GM21717 (cell line): ENCODE data around the gene CHD9NB.
"Not testable (repeated sequence)": the region's sequence is repeated elsewhere in the genome, so short reads cannot be mapped to it uniquely, and the experiment has no call there.

Source experiments
- ATAC-seq: cut with Tn5 transposase; IDR thresholded peaks from one replicate; pipeline ENCODE4 v1.9.1; 2021; ENCODE audit warnings: mild to moderate bottlenecking, moderate library complexity; ENCODE audit not compliant: unreplicated experiment

The CHD9NB gene

GRCh38 chr16:53084141-53084541, 31.4 kb upstream of the CHD9NB start:
- ATAC-seq = no peak

GRCh38 chr16:53083119-53083518, 30.4 kb upstream of the CHD9NB start:
- ATAC-seq = no peak

DNA sequence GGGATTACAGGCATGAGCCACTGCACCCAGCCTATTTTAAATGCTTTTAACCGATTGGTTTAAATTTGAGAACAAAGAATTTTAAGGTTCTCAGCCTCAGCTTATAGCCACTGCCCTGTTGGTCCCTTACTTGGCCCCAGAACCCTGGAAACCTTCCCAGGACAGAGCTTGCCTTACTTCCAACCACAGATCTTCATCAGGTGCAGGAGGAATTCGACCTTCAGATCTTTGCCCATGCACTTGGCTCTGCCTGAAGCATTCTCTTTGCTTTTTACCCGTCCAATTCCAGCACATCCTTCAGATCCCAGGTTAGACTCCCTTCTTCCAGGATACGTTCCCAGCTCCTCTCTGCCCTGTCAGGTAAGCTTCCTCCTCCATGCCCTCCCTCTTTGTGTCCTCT, 29.8 kb upstream of the CHD9NB start:
- ATAC-seq = no peak

GRCh38 chr16:53081686-53082407, 29.1 kb upstream of the CHD9NB start:
- no peak for ATAC-seq

DNA sequence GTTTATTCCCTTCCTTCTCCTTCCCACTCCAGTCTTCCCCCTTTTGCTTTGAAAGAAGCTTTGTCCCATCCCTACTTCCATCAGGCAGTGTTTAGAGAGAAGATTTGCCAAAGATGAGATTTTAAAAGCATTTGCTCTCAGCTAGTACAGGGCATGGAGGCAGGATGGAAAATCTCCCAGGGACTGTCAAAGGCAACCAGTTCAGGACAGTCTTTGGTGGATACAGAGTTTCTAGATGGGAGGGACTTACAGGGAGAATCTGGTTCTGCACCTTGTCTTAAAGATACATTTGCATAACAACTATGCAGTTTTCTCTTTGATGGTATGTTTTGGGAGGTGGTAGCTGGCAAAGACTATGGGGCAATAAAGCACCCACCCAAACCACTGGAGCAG, 28.3 kb upstream of the CHD9NB start:
- no peak for ATAC-seq

- no peak for ATAC-seq
Measured at GRCh38 chr16:53080345-53081031, 27.8 kb upstream of the CHD9NB start.

DNA sequence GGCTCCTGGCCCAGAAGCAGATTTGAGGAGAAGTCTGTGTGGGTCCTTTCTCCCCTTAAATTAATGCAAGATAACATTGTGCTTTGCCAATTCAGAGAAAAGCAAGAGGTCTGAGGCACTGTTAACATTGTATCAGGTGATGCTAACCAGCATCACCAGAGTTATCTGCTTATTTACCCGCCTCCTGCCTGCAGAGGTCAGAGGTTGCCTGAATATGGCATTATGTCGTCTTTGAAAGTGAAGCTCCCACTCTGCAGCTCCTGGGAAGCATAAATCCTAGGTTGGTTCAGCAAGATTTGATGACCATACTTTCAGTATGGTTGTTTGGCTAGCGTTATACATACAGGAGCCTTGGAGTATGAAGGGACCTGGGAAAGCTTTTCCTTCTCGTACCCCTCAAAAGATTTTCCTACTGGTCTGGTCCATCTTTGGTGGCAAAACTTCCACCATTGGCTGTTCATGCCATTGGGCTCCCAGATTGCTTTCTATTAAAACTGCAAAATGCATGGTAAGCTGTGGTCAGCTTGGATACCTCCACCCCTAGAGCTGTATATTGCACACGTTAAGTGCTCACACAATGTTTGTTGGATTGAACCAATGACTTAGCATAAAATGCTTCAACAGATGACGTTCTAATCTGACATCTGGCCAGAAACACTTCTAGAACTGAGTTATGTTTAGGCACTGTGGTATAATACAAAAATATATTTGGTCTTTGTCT, 26.2 kb upstream of the CHD9NB start:
- ATAC-seq = no peak

- no peak for ATAC-seq
Measured at GRCh38 chr16:53078247-53078646, 25.6 kb upstream of the CHD9NB start.

- ATAC-seq = not testable (repeated sequence)
Measured at GRCh38 chr16:53075461-53075860, 22.8 kb upstream of the CHD9NB start.

DNA sequence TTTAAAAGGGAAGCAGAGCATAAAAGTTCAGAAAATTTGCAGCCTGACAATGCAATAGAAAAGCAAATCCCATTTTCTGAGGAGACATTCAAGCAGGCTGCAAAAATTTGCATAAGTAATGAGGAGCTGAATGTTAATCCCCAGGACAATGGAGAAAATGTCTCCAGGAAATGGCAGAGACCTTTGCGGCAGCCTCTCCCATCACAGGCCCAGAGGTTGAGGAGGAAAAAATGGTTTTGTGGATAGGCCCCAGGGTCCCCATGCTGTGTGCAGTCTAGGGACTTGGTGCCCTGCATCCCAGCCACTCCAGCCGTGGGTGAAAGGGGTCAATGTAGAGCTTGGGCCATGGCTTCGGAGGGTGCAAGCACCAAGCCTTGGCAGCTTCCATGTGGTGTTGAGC, 21.6 kb upstream of the CHD9NB start:
- not testable (repeated sequence) for ATAC-seq

GRCh38 chr16:53073022-53073421, 20.3 kb upstream of the CHD9NB start:
- ATAC-seq = no peak

DNA sequence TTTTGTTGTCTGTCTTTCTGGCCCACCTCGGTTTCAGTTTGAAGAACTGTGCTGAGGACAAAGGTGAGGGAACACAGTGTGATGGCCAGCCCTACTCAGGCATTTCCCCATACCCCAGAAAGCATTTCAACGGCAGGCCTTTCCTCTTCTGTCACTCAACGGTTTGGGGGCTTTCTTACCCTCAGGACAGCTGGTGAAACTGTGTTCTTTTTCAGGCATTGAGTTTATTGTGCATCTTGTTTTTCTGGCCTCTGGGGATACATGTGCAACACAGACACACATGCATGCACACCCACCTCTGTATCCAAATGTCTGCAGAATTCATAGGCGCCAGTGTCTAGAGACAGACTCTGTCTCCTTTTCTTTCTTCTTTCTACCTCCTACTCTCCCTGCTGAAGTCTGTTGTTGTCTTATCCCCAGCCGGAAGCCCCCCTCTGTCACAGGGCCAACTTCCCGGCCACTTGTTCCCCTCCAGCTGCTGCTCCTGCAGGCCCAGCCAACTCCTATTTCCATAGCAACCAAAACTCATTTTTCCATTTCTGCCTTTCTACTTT, 19.1 kb upstream of the CHD9NB start:
- ATAC-seq = peak; percentile 55

DNA sequence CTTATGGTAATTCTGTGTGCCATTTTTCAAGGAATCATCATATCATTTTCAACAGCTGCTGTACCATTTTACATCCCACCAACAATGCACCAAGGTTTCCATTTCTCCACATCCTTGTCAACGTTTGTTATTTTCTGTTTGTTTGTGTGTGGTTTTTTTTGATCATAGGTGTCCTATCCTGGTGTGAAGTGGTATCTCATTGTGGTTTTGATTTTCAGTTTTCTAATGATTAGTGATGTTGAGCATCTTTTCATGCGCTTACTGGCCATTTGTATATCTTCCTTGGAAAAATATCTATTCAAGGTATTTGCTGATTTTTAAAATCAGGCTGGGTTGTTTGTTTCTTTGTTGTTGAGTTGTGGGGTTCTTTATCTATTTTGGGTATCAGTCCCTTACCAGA, 17.1 kb upstream of the CHD9NB start:
- no peak for ATAC-seq

GRCh38 chr16:53068423-53068833, 15.7 kb upstream of the CHD9NB start:
- peak; percentile 48 for ATAC-seq

DNA sequence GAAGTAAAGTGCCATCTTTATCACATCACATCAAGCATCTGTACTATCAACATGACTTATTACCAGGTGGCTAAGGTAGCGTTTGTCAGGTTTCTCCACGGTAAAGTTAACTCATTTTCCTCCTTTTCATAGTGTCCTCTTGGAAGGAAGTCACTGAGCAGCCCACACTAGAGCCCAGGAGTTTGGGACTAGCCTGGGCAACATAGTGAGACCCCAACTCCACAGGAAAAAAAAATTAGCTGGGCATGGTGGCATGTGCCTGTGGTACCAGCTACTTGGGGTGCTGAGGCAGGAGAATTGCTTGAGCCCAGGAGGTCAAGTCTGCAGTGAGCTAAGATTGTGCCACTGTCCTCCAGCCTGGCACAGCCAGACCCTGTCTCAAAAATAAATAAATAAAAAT, 15.0 kb upstream of the CHD9NB start:
- no peak for ATAC-seq

DNA sequence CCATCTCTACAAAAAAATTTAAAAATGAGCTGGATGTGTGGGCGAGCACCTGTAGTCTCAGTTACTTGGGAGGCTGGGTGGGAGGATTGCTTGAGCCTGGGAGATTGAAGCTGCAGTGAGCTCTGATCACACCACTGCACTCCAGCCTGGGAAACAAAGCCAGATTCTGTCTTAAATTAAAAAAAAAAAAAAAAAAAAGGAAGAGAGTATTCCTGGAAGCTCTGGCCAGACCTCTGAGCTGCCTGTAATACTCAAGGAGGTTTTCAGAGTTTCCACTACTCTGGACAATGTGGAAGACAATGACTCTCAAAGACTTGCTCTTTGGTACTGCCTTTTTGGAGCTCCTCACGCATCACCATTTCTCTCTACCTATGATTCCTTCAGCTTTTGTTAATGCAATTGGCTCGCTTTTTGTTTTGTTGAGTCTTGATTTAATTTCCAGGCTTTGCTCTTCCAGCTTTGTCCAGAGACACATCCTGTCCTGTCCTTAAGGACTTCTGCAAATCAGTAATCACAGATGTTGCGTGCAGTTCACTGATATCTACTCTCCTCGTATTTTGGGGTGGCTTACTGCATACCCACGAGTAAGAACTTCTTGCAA, 12.9 kb upstream of the CHD9NB start:
- ATAC-seq = no peak

GRCh38 chr16:53064081-53064578, 11.4 kb upstream of the CHD9NB start:
- no peak for ATAC-seq

DNA sequence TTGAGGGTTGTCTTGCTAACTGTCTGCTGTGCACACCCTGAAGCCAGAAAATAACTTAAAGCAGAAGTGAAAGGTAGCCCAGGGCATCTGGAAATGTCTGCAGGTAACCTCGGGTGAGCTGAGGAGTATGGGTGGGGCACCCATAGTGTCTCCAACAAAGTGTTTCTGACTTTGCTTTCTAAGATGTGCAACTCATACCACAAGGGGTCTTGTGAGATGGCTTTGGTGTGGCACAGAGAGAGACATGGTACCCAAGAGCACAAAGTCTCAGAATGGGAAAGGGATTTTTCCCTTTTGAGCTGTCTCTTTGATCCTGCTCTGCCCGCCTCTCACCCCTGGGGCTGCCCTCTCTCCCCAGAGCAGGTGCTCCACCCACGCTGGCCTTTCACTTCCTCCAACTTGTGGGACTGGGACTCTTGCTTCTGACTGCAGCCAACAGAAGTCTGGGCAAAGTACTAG, 9.0 kb upstream of the CHD9NB start:
- peak; percentile 87 for ATAC-seq

GRCh38 chr16:53061256-53061655, 8.6 kb upstream of the CHD9NB start:
- peak; percentile 30 for ATAC-seq

DNA sequence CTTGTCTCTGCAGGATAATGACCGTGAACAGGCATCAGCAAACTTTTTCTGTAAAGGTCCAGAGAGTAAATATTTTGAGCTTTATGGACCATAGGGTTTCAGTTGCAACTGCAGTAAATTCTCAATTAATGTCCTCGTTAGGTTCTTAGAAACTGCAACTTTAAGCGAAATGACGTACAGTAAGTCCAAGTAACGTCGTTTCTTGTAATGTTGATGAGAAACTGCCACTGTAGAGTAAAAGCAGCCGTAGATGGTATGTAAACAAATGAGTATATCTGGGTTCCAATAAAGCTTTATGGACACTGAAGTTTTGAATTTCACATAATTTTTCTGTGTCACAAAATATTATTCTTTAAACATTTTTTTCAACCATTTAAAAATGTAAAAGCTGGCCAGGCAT, 7.0 kb upstream of the CHD9NB start:
- no peak for ATAC-seq

DNA sequence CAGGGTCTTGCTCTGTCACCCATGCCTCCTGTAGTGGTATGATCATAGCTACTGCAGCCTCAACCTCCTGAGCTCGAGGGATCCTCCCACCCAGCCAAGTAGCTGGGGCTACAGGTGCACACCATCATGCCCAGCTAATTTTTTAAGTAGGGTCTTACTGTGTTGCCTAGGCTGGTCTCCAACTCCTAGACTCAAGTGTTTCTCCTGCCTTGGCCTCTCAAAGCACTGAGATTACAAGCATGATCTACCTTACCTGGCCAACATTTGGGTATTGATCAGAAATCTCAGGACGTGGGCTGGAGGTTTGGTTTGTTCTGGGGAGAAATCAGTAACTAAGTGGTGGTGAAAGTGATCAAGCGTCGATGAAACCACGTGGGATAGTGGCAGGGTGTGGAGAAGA, 6.2 kb upstream of the CHD9NB start:
- no peak for ATAC-seq
